Germinal center (tissue), 1 donor: ENCODE results near the gene ZBTB7B.
"Not testable (repeated sequence)": the region's sequence is repeated elsewhere in the genome, so short reads cannot be mapped to it uniquely, and the experiment has no call there.

ENCODE experiments used
- DNase-seq: peaks from one replicate; pipeline ENCODE4 v3.0.0; 2012; ENCODE audit warnings: mixed read lengths, low spot score

ZBTB7B gene

DNA sequence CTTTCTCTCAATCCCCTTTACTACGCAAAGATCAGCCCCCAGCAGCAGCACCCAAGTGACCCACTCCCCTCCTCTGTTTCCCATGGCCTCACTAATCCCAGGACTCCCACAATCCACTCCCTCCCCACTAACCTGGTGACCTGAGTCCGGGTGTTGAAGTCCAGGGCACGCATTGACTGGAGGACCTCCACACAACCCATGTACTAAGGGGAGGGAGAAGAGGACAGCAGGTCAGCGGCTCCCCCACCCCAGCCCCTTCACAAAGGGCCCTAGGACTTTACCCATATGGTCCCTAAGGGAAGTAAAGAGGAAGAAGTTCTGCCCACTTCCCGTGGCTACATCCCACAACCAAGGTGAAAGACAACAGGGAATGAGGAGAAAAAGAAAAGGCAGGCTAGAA lies 33.4 kb upstream of the ZBTB7B start:
- DNase-seq: no peak

DNA sequence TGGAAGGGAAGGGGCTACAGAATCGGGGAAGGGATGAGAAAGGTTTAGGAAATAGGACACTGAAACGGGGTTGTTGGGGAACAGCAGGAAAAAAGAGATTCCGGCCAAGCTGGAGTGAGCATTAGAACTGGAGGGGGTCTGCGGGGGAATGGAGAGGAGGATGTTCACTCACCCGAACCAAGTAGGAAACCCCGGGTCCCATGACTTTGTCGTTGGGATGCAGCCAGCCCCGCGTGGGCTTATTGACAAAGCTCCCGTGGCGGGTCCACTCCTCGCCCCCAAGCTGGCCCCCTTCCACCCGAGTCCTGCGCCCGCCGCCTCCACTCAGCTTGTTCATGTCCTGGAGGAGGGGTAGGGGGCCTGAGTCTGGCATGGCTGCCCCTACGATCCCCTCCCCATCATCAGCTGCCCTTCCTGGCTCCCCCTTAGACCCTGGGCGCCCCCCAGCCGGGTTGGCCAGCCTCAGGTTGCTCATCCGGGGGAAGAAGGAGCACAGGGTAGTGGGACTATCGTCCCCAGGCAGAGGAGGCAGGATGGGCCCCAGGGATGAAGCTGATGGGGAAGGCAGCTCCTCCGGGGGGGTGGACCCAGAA lies 32.6 kb upstream of the ZBTB7B start:
- DNase-seq: no peak

DNA sequence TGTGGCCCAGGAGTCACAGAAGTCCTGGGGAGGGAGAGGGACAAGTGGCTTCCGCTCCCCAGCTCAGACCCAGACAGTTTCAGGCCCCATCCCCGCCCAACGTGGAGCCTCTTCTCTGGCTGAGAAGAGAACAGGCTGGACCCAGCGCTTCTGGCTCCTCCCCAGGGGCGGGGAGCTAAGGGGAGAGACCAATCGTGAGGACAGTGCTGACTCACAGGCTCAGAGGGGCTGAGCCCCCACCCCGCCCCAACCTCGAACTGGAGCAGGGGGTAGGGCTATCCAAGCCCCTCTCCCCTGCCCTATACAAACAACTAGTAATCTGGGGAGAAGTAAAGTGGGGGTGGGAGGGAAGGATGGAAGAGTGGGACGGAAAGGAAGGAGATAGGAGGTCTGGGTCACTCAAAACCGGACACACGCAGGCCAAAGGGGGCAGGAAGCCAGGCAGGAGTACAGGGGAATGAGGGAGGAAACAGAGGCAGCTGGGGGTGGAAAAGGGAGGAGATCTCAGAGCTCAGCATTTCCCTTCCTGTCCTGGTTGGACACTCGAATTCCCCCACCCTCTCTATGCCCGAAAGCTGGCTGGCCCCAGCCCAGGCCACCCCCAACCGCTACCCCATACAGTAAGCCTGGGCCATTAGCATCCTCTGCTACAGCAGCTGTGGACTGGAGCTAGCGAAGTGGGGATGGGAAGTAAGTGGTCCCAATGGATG lies 31.8 kb upstream of the ZBTB7B start, which contains the start of gene SHC1:
SHC1 (minus strand) TSS at position 117 of the 710 bp plus-strand sequence. CDS start 221 bp downstream, outside the sequence.
- DNase-seq: no peak

DNA sequence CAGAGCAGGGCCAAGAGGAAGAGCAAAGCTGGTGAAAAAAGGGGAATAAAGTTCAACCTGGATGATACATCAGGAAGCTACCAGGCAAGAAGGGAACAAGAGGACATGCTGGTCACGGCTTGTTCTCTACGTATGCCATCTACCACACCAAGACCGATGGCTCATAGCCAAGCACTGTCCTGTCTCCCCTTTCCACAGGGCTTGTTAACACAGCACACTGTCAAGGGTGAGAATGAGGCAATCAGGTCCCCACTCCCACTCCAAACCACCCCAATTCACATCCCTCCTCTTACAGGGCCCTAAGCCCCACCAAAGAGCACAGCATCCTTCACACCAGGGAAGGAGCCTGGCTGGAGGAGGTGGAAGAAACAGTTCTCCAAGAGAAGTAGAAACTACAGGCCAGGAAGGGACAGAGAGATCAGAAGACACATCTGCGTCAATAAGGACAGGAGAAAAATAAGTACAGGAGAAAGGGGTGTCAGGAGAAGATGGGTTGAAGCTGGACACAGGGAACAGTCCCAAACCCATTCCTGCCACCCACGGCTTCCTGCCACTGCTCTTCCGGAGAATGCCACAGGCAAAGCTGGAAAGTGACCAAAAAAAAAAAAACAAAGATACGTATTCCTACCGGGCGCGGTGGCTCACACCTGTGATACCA lies 31.1 kb upstream of the ZBTB7B start:
- DNase-seq: no peak

DNA sequence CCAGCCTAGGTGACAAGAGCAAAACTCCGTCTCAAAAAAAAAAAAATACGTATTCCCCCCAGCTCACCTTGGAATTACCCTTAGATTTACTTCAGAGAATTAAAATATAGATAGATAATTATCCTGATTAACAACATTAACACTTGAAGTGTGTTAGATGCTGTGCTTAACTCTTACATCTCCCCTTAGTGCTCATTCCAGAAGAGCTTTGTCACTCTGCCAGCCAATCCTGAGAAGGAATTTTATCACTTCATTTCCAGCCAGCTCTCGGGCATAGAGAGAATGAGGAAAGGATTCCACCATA lies 30.4 kb upstream of the ZBTB7B start:
- no peak for DNase-seq

DNA sequence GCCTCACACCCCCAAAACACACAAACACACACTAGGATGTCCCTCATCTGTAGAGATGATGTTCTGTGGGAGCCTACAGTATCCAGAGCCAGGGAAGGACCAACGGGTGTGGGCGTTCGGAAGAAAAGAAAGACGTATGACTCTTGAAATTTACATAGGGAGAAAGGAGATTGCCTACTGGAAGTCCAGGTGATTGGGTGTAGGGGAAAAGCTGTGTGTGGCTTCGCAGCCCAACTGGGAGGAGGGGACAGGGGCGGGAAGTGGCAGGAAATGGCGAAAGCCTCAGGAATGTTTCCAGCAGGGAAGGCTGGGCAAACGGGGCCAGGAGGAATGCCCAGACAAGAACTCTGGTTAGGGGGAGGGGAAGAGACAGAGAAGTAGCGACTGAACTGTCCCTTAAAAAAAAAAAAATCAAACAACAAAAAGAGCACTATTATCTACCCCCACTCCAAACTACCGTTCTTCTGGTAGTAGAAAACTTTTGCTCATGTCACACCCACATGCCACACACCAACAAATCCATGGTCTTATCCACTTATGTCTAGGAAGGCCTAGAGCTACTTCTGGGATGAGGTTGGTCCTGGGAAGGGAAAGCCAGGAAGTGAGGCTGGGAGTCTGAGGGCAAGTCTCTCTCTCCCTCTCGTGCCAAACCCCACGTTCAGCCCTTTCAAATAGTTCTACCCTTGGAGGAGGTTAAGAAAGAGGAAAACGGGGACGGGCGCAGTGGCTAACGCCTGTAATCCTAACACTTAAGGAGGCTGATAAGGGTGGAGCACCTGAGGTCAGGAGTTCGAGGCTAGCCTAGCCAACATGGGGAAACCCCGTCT lies 29.9 kb upstream of the ZBTB7B start:
- DNase-seq: no peak

DNA sequence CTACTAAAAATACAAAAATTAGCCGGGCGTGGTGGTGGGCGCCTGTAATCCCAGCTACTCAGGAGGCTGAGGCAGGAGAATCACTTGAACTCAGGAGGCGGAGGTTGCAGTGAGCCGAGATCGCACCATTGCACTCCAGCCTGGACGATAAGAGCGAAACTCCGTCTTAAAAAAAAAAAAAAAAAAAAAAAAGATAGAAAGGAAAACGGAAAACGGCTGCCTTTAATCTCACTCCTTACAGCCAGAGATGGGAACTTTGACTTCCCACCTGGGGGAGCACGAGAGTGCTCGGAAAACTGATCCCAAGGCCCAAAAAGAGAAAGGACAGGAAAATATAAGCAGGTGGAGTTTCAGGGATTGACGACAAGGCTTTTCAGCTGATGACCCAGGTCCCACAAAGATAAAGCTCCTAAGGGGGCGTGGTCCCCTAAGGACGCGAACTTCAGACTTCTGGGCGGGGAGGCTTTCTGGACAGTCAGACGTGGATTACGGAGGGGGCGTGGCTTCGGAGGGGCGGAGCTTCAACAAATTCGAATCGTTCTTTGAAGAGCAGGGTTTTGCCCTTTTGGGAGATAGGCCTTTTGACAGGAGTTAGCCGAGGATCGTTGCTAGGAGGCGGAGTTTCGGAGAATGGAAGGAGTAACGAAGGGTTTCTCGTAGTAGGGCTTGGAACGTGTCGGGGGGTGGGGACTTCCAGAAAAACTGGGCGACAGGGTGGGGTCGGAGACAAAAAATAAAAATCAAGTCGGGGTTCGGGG lies 29.1 kb upstream of the ZBTB7B start:
- DNase-seq: peak; percentile 87

DNA sequence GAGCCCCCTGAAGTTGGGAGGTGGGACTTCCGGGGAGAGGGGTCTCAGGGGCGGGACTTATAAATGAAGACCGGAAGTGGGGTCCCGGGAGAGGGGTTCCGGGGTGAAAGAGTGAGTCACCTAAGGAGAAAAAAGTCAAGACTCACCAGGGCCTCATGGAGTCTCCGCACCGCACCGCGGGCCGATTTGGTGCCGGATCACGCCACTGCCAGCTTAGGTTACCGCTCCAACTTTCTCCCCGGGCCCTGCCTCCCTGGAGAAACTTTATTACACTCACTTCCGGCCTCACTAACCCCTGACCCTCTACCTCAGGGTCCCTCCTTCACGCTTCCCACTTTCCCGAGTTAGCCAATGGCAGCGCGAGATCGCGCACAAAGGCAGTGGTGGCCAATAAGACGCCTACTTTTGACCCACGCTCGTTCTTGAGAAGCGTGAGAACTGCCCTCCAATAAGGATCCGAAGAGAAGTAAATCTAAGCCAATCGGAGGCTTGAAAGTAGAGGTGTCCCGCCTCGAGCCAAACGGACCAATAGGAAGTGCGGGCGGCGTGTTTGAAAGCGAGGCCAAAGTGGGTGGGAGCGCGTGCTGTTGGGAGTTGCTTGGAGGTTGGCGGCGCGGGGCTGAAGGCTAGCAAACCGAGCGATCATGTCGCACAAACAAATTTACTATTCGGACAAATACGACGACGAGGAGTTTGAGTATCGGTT lies 28.3 kb upstream of the ZBTB7B start, which contains the start of gene CKS1B:
CKS1B (plus strand) TSS at position 580 of the 706 bp plus-strand sequence; CDS start at position 645, 65 bp downstream.
- peak; percentile 98 for DNase-seq

DNA sequence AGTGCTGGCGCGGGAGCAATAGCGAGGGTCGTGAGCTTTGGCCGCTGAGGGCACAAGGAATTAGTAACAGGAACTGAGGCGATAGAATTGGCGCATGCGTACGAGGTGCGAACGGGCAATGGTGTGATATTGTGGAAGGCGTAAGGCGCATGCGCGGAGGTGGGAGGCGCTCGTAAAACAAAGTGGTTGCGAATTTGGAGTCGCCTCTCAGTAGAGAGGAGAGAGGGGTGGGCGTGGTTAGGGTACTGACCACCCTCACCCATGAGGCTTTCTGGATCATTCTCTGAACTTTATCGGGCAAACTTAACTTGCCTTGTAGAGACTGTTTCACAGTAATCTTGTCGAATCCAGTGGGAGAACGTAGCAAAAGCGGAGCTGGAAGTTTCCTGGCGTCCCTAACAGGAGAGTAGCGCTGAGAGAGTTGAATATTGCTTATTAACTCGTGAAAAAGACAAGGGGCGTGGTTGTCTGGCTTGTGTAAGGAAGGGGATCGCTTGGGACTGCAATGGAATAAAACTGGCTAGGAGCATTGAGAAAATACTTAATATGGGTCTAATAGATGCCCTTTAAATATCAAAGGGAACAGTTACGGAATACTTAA lies 27.7 kb upstream of the ZBTB7B start:
- DNase-seq: peak; percentile 92

DNA sequence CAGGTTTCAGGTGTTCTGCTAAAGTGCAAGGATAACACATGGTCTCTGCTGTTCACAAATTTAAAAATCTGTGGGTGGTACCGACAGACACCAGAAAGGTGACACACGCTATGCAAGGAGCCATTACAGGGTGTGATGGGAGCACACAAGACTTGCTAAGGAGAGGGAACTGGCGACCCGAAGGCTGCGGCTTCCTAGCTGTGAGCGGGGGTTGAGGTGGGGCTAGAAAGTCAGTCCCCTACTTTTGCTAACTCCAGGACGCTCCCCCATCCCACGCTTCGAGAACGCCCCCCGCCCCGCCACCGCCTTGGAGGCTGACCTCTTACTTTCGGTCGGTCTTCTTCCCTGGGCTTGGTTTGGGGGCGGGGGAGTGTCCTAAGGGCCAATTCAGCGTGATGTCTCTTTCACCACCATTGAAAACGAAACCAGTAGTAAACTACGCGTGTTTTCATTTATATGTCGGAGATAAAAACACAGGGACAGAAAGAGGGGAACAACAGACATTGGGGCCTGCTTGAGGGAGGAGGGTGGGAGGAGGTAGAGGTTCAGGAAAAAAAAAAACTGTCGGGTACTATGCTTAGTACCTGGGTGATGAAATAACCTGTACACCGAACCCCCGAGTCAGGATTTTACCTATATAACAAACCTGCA lies 27.1 kb upstream of the ZBTB7B start:
- peak; percentile 31 for DNase-seq

DNA sequence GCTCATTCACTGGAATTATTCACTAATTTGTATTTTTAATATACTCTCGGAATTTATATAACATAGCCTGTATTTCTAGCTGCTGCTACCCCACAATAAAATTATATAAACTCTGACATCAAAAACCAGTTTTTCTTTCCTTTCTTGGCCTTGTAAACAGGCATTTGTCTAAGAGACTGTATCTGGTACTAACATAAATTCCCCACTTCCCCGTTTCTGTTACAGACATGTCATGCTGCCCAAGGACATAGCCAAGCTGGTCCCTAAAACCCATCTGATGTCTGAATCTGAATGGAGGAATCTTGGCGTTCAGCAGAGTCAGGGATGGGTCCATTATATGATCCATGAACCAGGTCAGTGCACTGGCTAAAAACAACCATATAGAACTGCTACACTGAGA lies 24.8 kb upstream of the ZBTB7B start:
- DNase-seq: not testable (repeated sequence)

DNA sequence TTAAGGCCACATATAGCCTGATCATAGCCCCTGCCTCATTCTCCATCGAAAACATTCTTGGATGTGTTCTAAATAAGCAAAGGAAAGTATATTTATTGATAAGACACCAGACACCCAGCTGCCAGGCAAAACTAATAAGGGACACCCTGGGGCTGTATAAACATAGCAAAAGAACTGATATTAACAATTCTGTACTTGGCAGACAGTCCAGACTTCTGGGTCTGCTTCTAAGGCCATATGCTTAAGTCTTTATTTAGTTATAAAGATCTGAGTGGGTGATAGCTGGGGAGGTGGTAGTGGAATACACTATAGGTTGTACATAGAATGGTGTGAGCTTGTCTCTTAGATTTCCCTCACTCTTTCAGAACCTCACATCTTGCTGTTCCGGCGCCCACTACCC lies 24.2 kb upstream of the ZBTB7B start:
- DNase-seq: no peak

DNA sequence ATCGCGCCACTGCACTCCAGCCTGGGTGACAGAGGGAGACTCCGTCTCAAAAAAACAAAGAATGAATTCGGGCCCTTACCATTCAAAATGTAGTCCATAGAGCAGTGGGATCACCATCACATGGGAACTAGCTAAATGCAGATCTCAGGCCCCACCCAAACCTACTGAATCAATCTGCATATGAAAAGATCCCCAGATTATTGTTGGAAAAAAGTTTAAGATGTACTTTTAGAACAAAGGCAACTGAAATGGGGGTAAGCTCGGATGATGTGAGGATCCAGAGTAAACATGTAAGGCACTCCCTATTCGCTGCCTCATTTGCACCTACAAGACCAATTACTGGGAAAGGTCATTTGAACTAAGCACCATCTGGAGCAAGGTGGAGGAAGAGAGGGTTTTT lies 20.3 kb upstream of the ZBTB7B start:
- DNase-seq: no peak

DNA sequence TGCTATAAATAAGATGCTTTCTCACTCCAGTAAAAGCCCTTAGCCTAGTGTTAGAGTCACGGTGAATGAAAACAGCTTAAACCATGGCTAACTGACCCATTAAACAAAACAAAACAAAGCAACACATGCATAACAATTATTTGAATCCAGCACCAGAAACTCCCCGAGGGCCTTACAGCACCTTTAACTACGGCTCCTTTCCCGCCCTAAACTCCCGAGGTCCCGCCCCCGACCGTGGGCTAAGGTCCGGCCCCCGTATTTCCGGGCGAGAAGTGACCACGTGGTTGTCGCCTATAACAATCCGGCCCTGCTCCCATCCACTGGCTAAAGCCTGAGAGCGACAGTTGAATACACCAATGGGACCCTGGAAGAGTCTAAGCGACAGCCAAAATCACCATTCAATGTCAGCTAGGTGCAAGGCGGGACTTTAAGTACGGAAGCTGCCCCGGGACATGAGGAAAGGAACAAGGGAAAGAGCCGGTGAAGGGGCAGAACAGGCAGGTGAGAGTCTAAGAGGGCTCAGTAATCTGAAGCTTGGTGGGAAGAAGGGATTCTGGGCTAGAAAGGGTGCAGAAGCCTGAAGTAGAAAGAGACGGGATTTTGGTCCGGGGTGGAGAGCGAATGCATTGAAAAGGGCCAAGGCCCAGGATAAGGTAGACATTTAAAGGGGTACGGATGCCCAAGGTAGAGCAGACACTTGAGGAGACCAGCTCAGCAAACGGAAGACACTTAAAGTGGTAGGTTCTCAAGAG lies 19.5 kb upstream of the ZBTB7B start, which contains the start of gene FLAD1:
FLAD1 (plus strand) TSS at position 448 of the 752 bp plus-strand sequence. CDS start 351 bp downstream, outside the sequence.
- peak; percentile 99 for DNase-seq

DNA sequence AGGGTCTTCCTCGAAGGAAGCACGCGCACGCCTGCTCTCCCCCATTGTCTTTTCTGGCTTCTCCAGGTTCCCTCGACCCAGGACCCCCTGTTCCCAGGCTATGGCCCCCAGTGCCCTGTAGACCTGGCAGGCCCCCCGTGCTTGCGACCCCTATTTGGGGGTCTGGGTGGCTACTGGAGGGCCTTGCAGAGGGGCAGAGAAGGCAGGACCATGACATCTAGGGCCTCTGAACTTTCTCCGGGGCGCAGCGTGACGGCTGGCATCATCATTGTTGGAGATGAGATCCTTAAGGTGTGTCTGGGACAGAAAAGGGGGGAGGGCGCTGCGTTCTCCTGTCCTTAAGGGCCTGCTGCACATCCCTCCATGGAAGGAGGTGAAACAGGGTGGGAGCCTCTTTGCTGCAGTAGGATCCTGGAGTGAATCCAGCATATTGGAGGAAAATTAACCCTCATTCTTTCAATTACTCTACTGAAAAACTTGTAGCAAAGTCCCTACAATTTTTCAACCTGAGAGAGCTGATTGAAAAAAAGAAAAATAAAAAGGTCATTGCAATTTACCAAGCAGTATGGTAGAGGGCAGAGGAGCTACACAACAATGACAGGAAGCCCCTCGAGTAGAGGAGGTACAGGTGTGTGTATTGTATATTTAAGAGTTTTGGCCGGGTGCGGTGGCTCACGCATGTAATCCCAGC lies 18.7 kb upstream of the ZBTB7B start:
- DNase-seq: no peak

DNA sequence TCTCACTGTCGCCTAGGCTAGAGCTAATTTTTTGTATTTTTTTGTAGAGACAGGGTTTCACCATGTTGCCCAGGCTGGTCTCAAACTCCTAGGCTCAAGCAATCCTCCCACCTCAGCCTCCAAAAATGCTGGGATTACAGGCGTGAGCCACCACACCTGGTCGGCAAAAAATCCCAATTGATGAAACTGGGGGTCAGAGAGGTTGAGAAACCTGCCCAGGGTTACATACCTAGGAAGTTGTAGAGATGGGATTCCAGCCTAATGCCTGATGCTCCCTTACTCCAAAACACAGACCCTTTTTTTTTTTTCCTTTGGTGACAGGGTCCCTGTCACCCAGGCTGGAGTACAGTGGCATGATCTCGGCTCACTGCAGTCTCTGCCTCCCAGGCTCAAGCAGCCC lies 15.9 kb upstream of the ZBTB7B start:
- not testable (repeated sequence) for DNase-seq

DNA sequence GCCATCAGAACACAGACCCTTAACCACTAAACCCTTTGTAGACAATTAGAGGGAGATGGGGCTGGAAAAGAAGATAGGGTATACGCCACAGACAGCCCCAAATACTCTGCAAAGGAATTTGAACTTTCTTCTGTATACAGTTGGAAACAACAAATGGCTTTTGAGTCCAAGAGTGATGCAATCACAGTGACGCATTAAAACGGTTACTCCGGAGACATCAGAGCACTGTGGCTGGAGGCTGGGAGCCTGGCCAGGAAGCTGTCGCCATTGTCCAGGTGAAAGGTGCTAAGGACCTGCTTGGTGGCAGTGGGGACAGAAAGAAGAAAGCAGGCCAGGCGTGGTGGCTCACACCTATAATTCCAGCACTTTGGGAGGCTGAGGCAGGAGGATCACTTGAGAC lies 15.3 kb upstream of the ZBTB7B start:
- no peak for DNase-seq
